ENCODE data around the gene ZNRF4. TPM values are rescaled to one million over a fixed set of nuclear protein-coding genes. Genes with fewer than 3 reads are reported as not detected.

The ZNRF4 gene
- total RNA-seq, 1 donor from 2014 or later: not detected

DNA sequence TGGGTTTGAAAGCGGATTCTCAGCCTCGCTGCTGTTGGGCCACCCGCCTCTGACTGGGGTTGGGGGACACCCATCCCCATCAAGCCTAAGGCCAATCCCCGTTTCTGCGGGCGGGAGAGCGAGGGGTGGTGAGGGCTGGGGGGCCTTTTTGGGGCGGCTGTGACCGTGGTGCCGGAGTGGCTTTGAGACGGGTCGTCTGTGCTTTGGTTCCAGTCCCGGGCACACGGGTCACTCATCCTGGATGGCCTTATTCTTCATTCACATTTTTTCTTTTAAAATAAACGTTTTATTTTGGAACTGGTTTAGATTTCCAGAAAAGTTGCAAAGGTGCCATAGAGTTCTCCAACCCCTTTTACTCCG lies 1.6 kb downstream of the ZNRF4 start:
- H3K4me1 ChIP-seq: no peaks in the 10 kb centered on the region
- H3K4me3 ChIP-seq: no peak overlapping the region
- DNase-seq: no peak
- H3K9me3 ChIP-seq: no peaks in the 10 kb centered on the region
- no peak overlapping the region for H3K27ac ChIP-seq
- ATAC-seq: no peak
- H3K36me3 ChIP-seq: no peaks in the 10 kb centered on the region
- intact Hi-C loops (cut with DNase I): no loop called here
- TF ChIP-seq, protein P1, sequence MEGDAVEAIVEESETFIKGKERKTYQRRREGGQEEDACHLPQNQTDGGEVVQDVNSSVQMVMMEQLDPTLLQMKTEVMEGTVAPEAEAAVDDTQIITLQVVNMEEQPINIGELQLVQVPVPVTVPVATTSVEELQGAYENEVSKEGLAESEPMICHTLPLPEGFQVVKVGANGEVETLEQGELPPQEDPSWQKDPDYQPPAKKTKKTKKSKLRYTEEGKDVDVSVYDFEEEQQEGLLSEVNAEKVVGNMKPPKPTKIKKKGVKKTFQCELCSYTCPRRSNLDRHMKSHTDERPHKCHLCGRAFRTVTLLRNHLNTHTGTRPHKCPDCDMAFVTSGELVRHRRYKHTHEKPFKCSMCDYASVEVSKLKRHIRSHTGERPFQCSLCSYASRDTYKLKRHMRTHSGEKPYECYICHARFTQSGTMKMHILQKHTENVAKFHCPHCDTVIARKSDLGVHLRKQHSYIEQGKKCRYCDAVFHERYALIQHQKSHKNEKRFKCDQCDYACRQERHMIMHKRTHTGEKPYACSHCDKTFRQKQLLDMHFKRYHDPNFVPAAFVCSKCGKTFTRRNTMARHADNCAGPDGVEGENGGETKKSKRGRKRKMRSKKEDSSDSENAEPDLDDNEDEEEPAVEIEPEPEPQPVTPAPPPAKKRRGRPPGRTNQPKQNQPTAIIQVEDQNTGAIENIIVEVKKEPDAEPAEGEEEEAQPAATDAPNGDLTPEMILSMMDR (IDR thresholded peaks at IDR 0.05): no peak
- peaks cover under 1% of the 10 kb centered on the region for H3K27me3 ChIP-seq (ENCODE audit: low read depth)

DNA sequence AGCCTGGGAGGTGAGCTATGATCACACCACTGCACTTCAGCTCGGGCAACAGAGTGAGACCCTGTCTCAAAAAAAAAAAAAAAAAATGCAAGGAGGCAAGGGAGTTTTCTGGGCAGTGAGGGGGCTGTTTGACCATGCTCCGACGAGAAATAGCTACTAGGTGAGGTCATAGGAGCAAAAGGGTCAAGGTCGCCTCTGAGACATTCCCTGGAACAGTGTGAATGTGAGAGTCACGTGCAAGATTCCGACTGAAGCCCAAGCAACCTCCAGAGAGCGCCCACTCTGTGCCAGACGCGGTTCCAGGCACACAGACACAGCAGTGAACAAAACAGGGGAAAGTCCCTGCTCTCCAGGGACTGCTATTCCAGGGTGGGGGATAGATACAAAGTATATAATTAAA lies 2.5 kb downstream of the ZNRF4 start:
- ATAC-seq: no peak
- Histone ChIP-seq H3K4me1 (no peaks in the 10 kb centered on the region), H3K27ac (no peak overlapping the region), H3K36me3 (no peaks in the 10 kb centered on the region), H3K9me3 (no peaks in the 10 kb centered on the region), H3K4me3 (no peak overlapping the region), H3K27me3 (ENCODE audit: low read depth) (no peaks in the 10 kb centered on the region)
- TF ChIP-seq, protein P1 (IDR thresholded peaks at IDR 0.05): no peak
- intact Hi-C loops (cut with DNase I): no loop called here
- no peak for DNase-seq

DNA sequence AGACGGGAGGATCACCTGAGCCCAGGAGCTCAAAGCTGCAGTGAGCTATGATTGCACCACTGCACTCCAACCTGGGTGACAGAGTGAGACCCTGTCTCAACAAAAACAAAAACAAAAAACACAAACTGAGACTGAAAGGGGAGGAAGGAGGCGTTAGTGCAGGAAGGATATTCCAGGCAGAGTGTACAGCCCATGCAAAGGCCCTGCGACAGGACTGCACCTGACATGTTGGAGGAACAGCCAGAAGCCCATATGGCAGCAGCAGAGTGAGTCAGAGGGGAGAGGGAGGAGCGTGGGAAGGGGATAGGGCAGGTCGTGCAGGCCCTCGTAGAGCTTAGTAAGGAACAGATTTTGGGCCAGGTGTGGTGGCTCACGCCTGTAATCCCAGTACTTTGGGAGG lies 3.2 kb downstream of the ZNRF4 start:
- no peak for ATAC-seq
- Histone ChIP-seq H3K27me3 (ENCODE audit: low read depth) (no peaks in the 10 kb centered on the region), H3K36me3 (no peaks in the 10 kb centered on the region), H3K4me3 (no peak overlapping the region), H3K4me1 (no peaks in the 10 kb centered on the region), H3K9me3 (no peaks in the 10 kb centered on the region), H3K27ac (no peak overlapping the region)
- no peak for DNase-seq
- TF ChIP-seq, protein P1 (IDR thresholded peaks at IDR 0.05): no peak
- intact Hi-C loops (cut with DNase I): no loop called here

DNA sequence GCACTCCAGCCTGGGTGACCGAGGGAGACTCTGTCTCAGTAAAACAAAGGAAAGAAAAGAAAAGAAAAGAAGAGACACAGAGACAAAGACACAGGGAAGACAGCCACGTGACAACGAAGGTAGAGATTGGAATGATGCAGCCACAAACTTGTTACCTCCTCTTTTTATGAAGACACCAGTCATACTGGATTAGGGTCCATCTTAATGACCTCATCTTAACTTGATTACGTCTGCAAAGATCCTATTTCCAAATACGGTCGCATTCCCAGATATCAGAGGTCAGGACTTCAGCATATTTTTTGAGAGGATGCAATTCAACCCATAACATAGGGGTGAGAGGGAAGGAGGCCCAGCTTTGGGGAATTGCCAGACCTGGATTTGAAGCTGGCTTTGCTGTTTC lies 4.1 kb downstream of the ZNRF4 start:
- no peaks in the 10 kb centered on the region for H3K36me3 ChIP-seq
- H3K9me3 ChIP-seq: no peaks in the 10 kb centered on the region
- H3K4me1 ChIP-seq: no peaks in the 10 kb centered on the region
- DNase-seq (no peak), ATAC-seq (no peak)
- H3K27ac ChIP-seq: no peak overlapping the region
- H3K27me3 ChIP-seq (ENCODE audit: low read depth): no peaks in the 10 kb centered on the region
- no peak overlapping the region for H3K4me3 ChIP-seq
- TF ChIP-seq, protein P1 (IDR thresholded peaks at IDR 0.05): no peak
- intact Hi-C loops (cut with DNase I): no loop called here

DNA sequence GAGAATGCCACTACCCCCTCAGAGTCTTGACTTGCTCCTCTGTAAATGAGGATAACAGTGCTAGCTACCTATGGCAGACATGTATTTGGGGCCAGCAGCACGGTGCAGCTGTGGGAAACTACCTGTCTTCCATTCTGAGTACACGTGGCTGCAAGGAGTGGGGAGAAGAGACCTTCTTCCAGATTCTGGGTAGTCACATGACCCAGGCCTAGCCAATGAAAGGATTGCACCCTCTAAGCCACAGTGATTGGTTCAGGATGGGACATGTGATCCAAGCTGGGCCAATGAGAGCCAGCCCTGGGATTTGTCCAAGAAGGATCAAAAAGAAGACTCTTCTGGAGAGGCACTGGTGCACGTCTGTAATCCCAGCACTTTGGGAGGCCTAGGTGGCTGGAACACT lies 5.5 kb downstream of the ZNRF4 start:
- ATAC-seq: no peak
- Histone ChIP-seq H3K27me3 (ENCODE audit: low read depth) (no peaks in the 10 kb centered on the region), H3K4me3 (no peak overlapping the region), H3K9me3 (no peaks in the 10 kb centered on the region), H3K27ac (no peak overlapping the region), H3K4me1 (no peaks in the 10 kb centered on the region), H3K36me3 (no peaks in the 10 kb centered on the region)
- DNase-seq: no peak
- intact Hi-C loops (cut with DNase I): no loop called here
- TF ChIP-seq, protein P1 (IDR thresholded peaks at IDR 0.05): no peak

DNA sequence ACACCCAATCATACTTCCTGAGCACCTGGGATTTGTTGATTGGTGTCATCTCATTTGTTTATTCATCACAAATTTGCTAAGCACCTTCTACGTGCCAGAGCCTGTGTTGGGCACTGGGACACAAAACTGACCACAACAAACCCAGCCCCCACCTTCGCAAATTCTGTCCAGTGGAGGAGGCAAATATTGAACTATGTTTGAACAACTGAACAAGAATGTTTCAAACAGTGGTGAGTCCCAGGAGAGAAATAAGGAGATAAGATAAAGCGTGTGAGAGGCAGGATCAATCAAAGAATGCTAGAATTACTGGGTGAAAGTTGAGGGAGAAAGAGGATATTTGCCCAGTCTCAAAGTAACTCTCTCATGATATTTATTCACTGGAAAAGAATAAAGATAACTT lies 8.7 kb downstream of the ZNRF4 start:
- H3K4me1 ChIP-seq: no peaks in the 10 kb centered on the region
- H3K27ac ChIP-seq: no peak overlapping the region
- ATAC-seq (no peak), DNase-seq (no peak)
- H3K4me3 ChIP-seq: no peak overlapping the region
- no peaks in the 10 kb centered on the region for H3K27me3 ChIP-seq (ENCODE audit: low read depth)
- TF ChIP-seq, protein P1 (IDR thresholded peaks at IDR 0.05): no peak
- intact Hi-C loops (cut with DNase I): no loop called here
- H3K36me3 ChIP-seq: no peaks in the 10 kb centered on the region
- H3K9me3 ChIP-seq: no peaks in the 10 kb centered on the region

All from lower lobe of right lung (tissue), 2 donors.